Measurements from ENCODE around the gene COL5A2.

The COL5A2 gene

DNA sequence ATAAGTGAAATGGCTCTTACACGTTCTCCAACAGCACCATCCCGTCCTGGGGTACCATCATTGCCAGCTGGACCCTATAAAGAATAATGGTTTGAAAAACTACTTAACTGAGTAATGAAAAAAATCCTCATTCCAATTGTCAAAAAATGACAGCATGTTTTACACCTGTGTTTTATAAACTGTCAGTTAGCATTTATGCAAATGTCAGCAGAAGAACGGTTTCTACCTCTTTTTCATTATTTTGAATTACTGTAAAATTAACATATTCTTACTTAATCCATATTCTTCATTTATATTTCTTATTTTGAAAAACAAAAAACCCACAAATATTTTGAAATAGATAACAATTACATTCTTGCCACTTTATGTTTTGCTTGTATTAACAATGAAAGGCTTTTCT, 131.4 kb downstream of the COL5A2 start:
- DNase-seq (ENCODE audit: low spot score) = no peak

DNA sequence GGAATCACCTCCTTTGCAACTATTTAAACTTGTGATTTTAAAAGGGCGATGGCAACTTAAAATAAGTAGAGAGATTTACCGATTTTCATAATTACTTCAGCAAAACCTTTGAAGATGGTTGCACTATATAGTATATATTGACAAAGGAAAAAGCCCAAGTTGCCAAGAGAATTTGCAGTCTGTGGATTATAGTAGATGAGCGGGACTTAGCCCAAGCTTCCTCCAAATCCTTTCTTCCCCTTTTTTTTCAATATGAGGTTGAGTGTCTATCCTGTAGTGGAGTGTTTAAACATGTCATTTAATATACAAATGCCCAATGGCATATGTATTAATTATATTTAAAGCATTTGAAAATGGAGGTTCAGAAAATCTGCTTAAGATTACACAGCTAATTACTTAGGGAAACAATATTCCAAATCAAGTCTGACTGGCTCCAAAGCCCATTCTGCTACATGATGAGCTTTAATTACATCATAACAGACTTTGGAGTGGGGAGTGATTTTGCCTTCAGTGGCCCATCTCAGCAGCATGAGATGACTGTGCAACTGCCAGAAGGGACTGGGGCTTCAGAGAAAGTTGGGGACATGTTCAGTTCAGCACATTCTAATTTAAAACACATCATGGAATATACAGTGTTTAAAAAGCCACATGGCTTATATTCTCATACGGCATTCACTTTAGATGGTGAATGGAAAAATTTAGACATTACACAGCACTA, 132.2 kb downstream of the COL5A2 start:
- DNase-seq (ENCODE audit: low spot score) = no peak

DNA sequence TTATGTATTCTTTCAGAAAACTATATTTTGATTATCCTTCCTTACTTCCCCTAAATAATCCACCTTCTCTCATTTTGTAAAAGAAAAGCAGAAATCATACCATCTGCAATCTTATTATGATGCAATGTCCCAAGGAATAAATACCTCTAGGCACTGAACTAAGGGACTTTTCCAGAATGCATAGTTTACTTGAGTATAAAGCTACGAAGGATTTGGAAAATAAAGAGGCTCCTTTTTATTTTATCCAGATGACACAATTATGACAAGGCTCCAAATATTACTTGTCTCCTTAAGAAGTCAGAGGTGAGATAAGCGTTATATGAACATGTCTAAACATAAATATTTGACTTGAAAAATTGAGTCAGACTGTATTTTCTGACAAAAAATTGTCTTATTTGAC, 133.2 kb downstream of the COL5A2 start:
- no peak for DNase-seq (ENCODE audit: low spot score)

DNA sequence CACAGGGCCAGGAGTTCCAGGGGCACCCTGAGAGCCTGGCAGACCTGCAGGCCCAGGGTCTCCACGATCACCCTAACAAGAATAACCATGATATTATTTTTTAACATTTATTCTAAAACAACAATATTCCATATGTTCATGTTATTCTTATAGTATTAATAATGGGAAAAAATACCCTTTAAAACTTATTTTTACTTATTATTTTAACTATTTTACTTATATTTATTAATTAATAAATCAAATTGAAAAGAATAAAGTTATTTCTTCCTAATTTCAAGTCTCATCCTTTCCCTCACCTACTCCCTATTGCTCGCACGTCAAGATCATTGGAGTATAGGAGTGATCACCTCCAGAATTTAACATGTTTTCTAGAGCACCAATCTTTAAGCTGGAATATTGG, 133.7 kb downstream of the COL5A2 start:
- no peak for DNase-seq (ENCODE audit: low spot score)

GRCh38 chr2:189037518-189037917, 142.0 kb downstream of the COL5A2 start:
- DNase-seq (ENCODE audit: low spot score) = no peak

- DNase-seq (ENCODE audit: low spot score) = no peak
Measured at GRCh38 chr2:189024901-189025618, 154.5 kb downstream of the COL5A2 start.

DNA sequence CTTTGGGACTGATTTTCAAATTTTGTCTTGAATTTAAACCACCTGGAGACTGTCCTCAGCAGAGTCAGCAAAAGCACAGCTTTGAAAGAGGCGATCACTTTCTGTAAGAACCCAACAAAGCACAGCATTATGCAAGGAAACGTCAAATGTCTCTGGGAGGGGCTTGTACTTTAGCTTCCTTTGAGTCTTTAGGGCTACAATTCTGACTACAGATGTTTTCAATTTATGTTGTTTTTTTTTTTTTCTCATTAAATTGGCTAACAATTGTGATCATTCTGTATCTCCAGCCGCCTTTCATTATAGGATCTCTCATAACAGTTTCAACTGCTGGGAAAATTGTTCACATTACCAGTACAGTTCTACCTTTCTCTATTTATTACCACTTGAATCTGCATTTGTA, 157.1 kb downstream of the COL5A2 start:
- no peak for DNase-seq (ENCODE audit: low spot score)

DNA sequence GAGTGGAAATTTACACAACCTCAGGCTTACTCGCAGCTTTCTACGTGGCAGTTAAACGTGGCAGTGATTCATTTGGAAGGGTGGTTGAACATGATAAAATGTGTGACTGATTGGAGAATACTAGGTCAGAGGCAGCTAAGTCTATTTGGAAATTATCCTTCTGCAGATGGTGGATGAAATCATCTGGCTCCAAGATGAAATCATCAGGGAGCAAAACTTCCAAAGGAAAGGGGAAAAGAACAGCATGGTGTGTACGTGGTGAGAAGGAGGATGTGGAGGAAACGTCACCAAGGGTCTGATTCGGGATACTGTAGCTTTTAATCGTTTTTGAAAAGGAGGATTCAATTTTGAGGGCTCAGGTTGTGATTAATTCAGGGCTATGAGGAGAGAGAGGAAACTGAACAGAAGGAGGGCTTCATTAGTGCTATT, 157.5 kb downstream of the COL5A2 start:
- no peak for DNase-seq (ENCODE audit: low spot score)

DNA sequence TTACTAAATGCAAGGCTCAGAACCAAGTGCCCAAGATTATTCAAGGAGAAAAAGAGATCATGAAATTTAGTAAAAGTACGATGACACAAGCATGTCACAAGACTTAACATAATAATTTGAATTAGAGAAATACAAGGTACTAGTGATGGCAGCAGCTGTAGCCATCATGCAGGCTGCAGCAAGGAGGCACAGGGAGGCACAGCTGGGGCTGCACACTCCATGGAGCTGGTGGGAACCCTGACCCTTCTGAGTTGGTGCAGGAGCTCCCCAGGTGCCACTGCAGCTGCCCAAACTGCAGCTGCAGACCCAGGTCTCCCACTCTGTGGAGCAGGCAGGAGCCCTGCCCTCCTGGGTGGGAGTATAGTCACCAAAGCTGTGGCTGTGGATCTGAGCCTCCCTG, 159.4 kb downstream of the COL5A2 start:
- DNase-seq (ENCODE audit: low spot score) = no peak

GRCh38 chr2:189018631-189019030, 160.9 kb downstream of the COL5A2 start:
- no peak for DNase-seq (ENCODE audit: low spot score)

- DNase-seq (ENCODE audit: low spot score) = no peak
Measured at GRCh38 chr2:189016311-189016861, 163.2 kb downstream of the COL5A2 start.

GRCh38 chr2:189015359-189015758, 164.2 kb downstream of the COL5A2 start:
- no peak for DNase-seq (ENCODE audit: low spot score)

- DNase-seq (ENCODE audit: low spot score) = no peak
Measured at GRCh38 chr2:189014449-189015138, 165.0 kb downstream of the COL5A2 start.

- DNase-seq (ENCODE audit: low spot score) = no peak
Measured at GRCh38 chr2:189013671-189014448, 165.7 kb downstream of the COL5A2 start.

GRCh38 chr2:189013031-189013430, 166.5 kb downstream of the COL5A2 start:
- no peak for DNase-seq (ENCODE audit: low spot score)

- DNase-seq (ENCODE audit: low spot score) = no peak
Measured at GRCh38 chr2:189012351-189012750, 167.2 kb downstream of the COL5A2 start.

- no peak for DNase-seq (ENCODE audit: low spot score)
Measured at GRCh38 chr2:189010536-189010935, 169.0 kb downstream of the COL5A2 start.

- DNase-seq (ENCODE audit: low spot score) = no peak
Measured at GRCh38 chr2:189008555-189009262, 170.9 kb downstream of the COL5A2 start.

DNA sequence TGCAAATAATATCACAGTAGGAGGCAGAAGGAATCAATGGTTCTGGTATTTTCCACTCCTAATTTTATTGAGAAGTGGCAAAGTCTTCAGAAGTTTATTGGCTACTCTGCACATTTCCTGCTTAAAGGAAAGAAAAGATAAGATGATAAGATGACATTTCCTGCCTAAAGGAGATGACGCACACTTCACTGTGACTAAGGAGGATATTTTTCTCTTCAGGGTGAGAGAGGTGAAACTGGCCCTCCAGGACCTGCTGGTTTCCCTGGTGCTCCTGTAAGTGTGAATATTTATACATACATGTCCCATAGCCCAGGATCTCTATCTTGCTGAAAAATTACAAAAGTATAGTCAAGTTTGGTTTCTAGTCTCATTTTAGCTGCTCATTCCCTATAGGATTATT, 177.5 kb downstream of the COL5A2 start:
- DNase-seq (ENCODE audit: low spot score) = no peak

- no peak for DNase-seq (ENCODE audit: low spot score)
Measured at GRCh38 chr2:189000221-189000620, 179.3 kb downstream of the COL5A2 start.

DNA sequence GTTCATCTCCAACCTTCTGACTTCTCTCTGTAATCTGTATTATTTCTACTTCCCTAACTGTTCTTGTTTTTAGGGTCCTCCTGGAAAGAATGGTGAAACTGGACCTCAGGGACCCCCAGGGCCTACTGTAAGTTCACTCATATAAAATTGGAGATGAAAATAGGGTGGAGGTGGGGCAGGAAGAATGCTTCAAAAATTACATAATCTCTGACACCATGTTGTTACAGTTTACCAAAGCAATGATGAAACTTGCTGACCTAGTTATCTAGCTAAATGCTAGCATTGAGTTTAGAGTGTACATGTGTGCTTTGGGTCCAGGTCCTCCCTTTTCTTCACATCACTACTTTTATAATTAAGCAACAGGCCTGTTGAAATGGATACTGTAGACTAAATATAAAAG, 182.3 kb downstream of the COL5A2 start:
- DNase-seq (ENCODE audit: low spot score) = no peak

Data from left forelimb (tissue), 1 donor.